Thyroid gland (tissue), 4 donors: ENCODE data around the gene REC114.

Experiments used
- POLR2A ChIP-seq, 2 donors: fragments of 450-650 bp; IDR thresholded peaks; one replicate each; pipeline ENCODE4 v1.6.1; 2017; ENCODE audit warnings: antibody characterized with exemption in 2 of 2, mild to moderate bottlenecking in 2 of 2, moderate library complexity in 1 of 2
- TF ChIP-seq, protein P1 (sequence below), 6 experiments: fragments of 200-600 bp in 3 of 6; fragments of 450-650 bp in 3 of 6; sonication (generic) in 3 of 6; IDR thresholded peaks; one replicate each; pipeline ENCODE4 v1.5.1; 2016 to 2019; ENCODE audit warnings: antibody characterized with exemption in 6 of 6, mild to moderate bottlenecking in 2 of 6, inconsistent platforms in 1 of 6, moderate library complexity in 1 of 6

DNA sequence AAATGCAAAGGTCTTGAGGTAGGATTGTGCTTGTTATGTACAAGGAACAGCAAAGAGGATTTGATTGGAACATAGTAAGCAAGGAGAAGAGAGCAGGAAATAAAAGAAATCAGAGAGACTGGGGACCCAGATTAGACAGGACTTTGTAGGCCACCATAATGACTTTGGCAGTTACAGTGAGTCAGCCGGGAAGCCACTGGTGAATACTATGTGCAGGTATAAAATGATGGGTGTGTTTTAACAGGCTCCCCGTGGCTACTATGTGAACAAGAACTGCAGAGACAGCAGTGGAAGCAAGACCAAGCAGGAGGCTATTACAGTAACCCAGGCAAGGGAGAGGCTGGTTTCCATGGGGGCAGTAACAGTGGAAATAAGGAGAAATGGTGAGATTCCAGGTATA lies 135.1 kb downstream of the REC114 start:
- TF ChIP-seq, protein P1, sequence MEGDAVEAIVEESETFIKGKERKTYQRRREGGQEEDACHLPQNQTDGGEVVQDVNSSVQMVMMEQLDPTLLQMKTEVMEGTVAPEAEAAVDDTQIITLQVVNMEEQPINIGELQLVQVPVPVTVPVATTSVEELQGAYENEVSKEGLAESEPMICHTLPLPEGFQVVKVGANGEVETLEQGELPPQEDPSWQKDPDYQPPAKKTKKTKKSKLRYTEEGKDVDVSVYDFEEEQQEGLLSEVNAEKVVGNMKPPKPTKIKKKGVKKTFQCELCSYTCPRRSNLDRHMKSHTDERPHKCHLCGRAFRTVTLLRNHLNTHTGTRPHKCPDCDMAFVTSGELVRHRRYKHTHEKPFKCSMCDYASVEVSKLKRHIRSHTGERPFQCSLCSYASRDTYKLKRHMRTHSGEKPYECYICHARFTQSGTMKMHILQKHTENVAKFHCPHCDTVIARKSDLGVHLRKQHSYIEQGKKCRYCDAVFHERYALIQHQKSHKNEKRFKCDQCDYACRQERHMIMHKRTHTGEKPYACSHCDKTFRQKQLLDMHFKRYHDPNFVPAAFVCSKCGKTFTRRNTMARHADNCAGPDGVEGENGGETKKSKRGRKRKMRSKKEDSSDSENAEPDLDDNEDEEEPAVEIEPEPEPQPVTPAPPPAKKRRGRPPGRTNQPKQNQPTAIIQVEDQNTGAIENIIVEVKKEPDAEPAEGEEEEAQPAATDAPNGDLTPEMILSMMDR (IDR thresholded peaks at IDR 0.05), result no peak
- TF ChIP-seq POLR2A (IDR thresholded peaks at IDR 0.05), result no peak
